IPS-18c (cell line): ENCODE data around the gene LZTR1.
"Not testable (repeated sequence)": the region's sequence is repeated elsewhere in the genome, so short reads cannot be mapped to it uniquely, and the experiment has no call there.

Experiments
- H3K4me3 ChIP-seq: 2 replicates; pipeline ENCODE4 v1.7.0; 2013; ENCODE audit warnings: low read depth, mild to moderate bottlenecking, low read length, moderate library complexity; ENCODE audit not compliant: insufficient read depth
- H3K9me3 ChIP-seq: one replicate; pipeline ENCODE4 v1.6.1; 2013; ENCODE audit warnings: mild to moderate bottlenecking, low read length, moderate library complexity; ENCODE audit not compliant: control insufficient read depth, insufficient read depth

Gene LZTR1

GRCh38 chr22:21032037-21032867 lies 50.2 kb downstream of the LZTR1 start, which contains the start of gene SLC7A4:
SLC7A4 (minus strand) TSS chr22:21032561; CDS start chr22:21031812, 749 bp downstream.
- H3K9me3 ChIP-seq: no peaks in the 10 kb centered on the region

GRCh38 chr22:21032868-21033688 lies 51.0 kb downstream of the LZTR1 start:
- H3K9me3 ChIP-seq: no peaks in the 10 kb centered on the region
- peak overlapping the region; percentile 51; the same call in 1 of the 2 replicates for H3K4me3 ChIP-seq

More at GRCh38 chr22:21032037-21032867, 50.2 kb downstream of the LZTR1 start, which contains the start of gene SLC7A4:
- peak within 1 kb of the TSS; percentile 51 for H3K4me3 ChIP-seq

- Histone ChIP-seq H3K9me3 (no peaks in the 10 kb centered on the region), H3K4me3 (no peak overlapping the region)
These were observed 51.8 kb downstream of the LZTR1 start for GRCh38 chr22:21033895-21034294.

GRCh38 chr22:21034989-21035388 lies 52.9 kb downstream of the LZTR1 start:
- Histone ChIP-seq H3K9me3 (no peaks in the 10 kb centered on the region), H3K4me3 (no peak overlapping the region)

- H3K4me3 ChIP-seq: no peak overlapping the region
These were observed 56.3 kb downstream of the LZTR1 start for GRCh38 chr22:21038405-21038804.

GRCh38 chr22:21039158-21039557 lies 57.1 kb downstream of the LZTR1 start:
- H3K9me3 ChIP-seq, H3K4me3 ChIP-seq: not testable (repeated sequence)

More at GRCh38 chr22:21038405-21038804, 56.3 kb downstream of the LZTR1 start:
- no peaks in the 10 kb centered on the region for H3K9me3 ChIP-seq

GRCh38 chr22:21041937-21042336 lies 59.8 kb downstream of the LZTR1 start:
- Histone ChIP-seq H3K9me3 (no peaks in the 10 kb centered on the region), H3K4me3 (no peak overlapping the region)

GRCh38 chr22:21042978-21043859 lies 61.1 kb downstream of the LZTR1 start:
- Histone ChIP-seq H3K9me3 (no peaks in the 10 kb centered on the region), H3K4me3 (no peak overlapping the region)

- H3K9me3 ChIP-seq: no peaks in the 10 kb centered on the region
- H3K4me3 ChIP-seq: no peak overlapping the region
These were observed 61.9 kb downstream of the LZTR1 start for GRCh38 chr22:21043860-21044535.

- H3K4me3 ChIP-seq: no peak overlapping the region; the same call in 1 of the 2 replicates
- H3K9me3 ChIP-seq: no peaks in the 10 kb centered on the region
These were observed 63.0 kb downstream of the LZTR1 start for GRCh38 chr22:21044931-21045584.

- H3K4me3 ChIP-seq: peak within 1 kb of the TSS; percentile 69
- H3K9me3 ChIP-seq: no peaks in the 10 kb centered on the region
These were observed 63.6 kb downstream of the LZTR1 start, which contains the start of gene LRRC74B for GRCh38 chr22:21045585-21046294. LRRC74B (plus strand) TSS chr22:21045946; CDS start chr22:21045987, 41 bp downstream.

GRCh38 chr22:21047035-21047661 lies 65.1 kb downstream of the LZTR1 start:
- Histone ChIP-seq H3K4me3 (no peak overlapping the region), H3K9me3 (no peaks in the 10 kb centered on the region)

GRCh38 chr22:21047730-21048129 lies 65.6 kb downstream of the LZTR1 start:
- no peaks in the 10 kb centered on the region for H3K9me3 ChIP-seq
- H3K4me3 ChIP-seq: no peak overlapping the region

- H3K4me3 ChIP-seq, H3K9me3 ChIP-seq: not testable (repeated sequence)
These were observed 66.4 kb downstream of the LZTR1 start for GRCh38 chr22:21048448-21048847.
